ENCODE results near the gene SIRT7.

SIRT7 gene

GRCh38 chr17:81917565-81918332, at the start of gene SIRT7:
TSS of gene SIRT7 (minus strand) at chr17:81918176. CDS start at chr17:81918131, 45 bp downstream.
- peak; percentile 84 to 88 for DNase-seq

GRCh38 chr17:81967244-81967532, 49.2 kb upstream of the SIRT7 start:
- DNase-seq, result no peak

- DNase-seq, result no peak
Measured at GRCh38 chr17:81966343-81967243, 48.6 kb upstream of the SIRT7 start.

GRCh38 chr17:81964081-81964849, 46.3 kb upstream of the SIRT7 start:
- DNase-seq, result no peak

GRCh38 chr17:81962499-81963441, 44.8 kb upstream of the SIRT7 start:
- no peak for DNase-seq

GRCh38 chr17:81961521-81962498, 43.8 kb upstream of the SIRT7 start:
- no peak for DNase-seq

GRCh38 chr17:81961087-81961511, 43.1 kb upstream of the SIRT7 start, which contains the start of gene NOTUM:
TSS of gene NOTUM (minus strand) at chr17:81961187. CDS start at chr17:81960909, 278 bp downstream.
- no peak for DNase-seq

GRCh38 chr17:81960130-81960958, 42.4 kb upstream of the SIRT7 start:
- DNase-seq, result no peak

- DNase-seq, result peak; percentile 85 to 87
Measured at GRCh38 chr17:81959362-81960129, 41.6 kb upstream of the SIRT7 start.

- DNase-seq, result no peak
Measured at GRCh38 chr17:81958633-81959342, 40.8 kb upstream of the SIRT7 start.

GRCh38 chr17:81957691-81958432, 39.9 kb upstream of the SIRT7 start:
- DNase-seq, result no peak

GRCh38 chr17:81956607-81957589, 38.9 kb upstream of the SIRT7 start:
- no peak for DNase-seq

- DNase-seq, result no peak
Measured at GRCh38 chr17:81955756-81956544, 38.0 kb upstream of the SIRT7 start.

- no peak for DNase-seq
Measured at GRCh38 chr17:81955058-81955681, 37.2 kb upstream of the SIRT7 start.

Measured in activated T-cell treated with anti-CD3 and anti-CD28 coated beads, Interleukin-2, amount 50 U/mL, for 48 hours (primary cell).